Stimulated activated memory B cell treated with anti-CD40 and anti-IgM and Interleukin-4, amounts not matched to agents 10 μg/mL and 1 μg/mL and 100 μg/mL, for 72 hours (primary cell): ENCODE results near the gene ITPR2.
"Not testable (repeated sequence)": the region's sequence is repeated elsewhere in the genome, so short reads cannot be mapped to it uniquely, and the experiment has no call there.

Experiments
- ATAC-seq: fragments of 150-1000 bp; cut with Tn5 transposase; 2 replicates; pipeline ENCODE4 v1.10.0; 2021
- H3K27ac Mint-ChIP-seq: one replicate; pipeline ENCODE4 v1.8.0; 2022; ENCODE audit warnings: mild to moderate bottlenecking, mixed read lengths
- H3K27me3 Mint-ChIP-seq: one replicate; pipeline ENCODE4 v1.8.0; 2022; ENCODE audit warnings: mixed read lengths
- H3K36me3 Mint-ChIP-seq: one replicate; pipeline ENCODE4 v1.8.0; 2022; ENCODE audit warnings: mixed read lengths
- H3K4me1 Mint-ChIP-seq: one replicate; pipeline ENCODE4 v1.8.0; 2022; ENCODE audit warnings: mixed read lengths
- H3K4me3 Mint-ChIP-seq: one replicate; pipeline ENCODE4 v1.8.0; 2022; ENCODE audit warnings: mild to moderate bottlenecking, moderate library complexity, mixed read lengths
- H3K9me3 Mint-ChIP-seq: one replicate; pipeline ENCODE4 v1.8.0; 2022; ENCODE audit warnings: mixed read lengths

Gene ITPR2

GRCh38 chr12:26323673-26324072, 509.3 kb downstream of the ITPR2 start:
- ATAC-seq, result no peak
- Mint-ChIP-seq H3K9me3 (peaks cover 3% of the 10 kb centered on the region), H3K4me3 (no peak overlapping the region), H3K27me3 (no peaks in the 10 kb centered on the region), H3K4me1 (peaks cover 29% of the 10 kb centered on the region), H3K36me3 (peaks cover 5% of the 10 kb centered on the region), H3K27ac (no peak overlapping the region)

- ATAC-seq, result no peak
- Mint-ChIP-seq H3K27ac (peak overlapping the region; percentile 65), H3K4me3 (no peak overlapping the region), H3K27me3 (no peaks in the 10 kb centered on the region), H3K36me3 (peaks cover 15% of the 10 kb centered on the region), H3K9me3 (peaks cover 5% of the 10 kb centered on the region), H3K4me1 (peaks cover 28% of the 10 kb centered on the region)
Measured at GRCh38 chr12:26319511-26319910, 513.5 kb downstream of the ITPR2 start.

- H3K27me3 Mint-ChIP-seq, result no peaks in the 10 kb centered on the region
- peak overlapping the region; percentile 65 for H3K27ac Mint-ChIP-seq
- peaks cover 5% of the 10 kb centered on the region for H3K9me3 Mint-ChIP-seq
- ATAC-seq, result peak; percentile 96
- H3K4me3 Mint-ChIP-seq, result peak overlapping the region; percentile 34
- H3K36me3 Mint-ChIP-seq, result peaks cover 21% of the 10 kb centered on the region
- peaks cover 28% of the 10 kb centered on the region for H3K4me1 Mint-ChIP-seq
Measured at GRCh38 chr12:26318661-26319068, 514.3 kb downstream of the ITPR2 start.

- Mint-ChIP-seq H3K36me3 (peaks cover 26% of the 10 kb centered on the region), H3K27ac (peak overlapping the region; percentile 65), H3K4me1 (peaks cover 28% of the 10 kb centered on the region), H3K9me3 (peaks cover 11% of the 10 kb centered on the region), H3K27me3 (no peaks in the 10 kb centered on the region), H3K4me3 (peak overlapping the region; percentile 34)
- peak; percentile 78 for ATAC-seq
Measured at GRCh38 chr12:26317942-26318575, 514.9 kb downstream of the ITPR2 start.

- not testable (repeated sequence) for H3K27ac Mint-ChIP-seq, ATAC-seq, H3K27me3 Mint-ChIP-seq, H3K4me3 Mint-ChIP-seq
- Mint-ChIP-seq H3K36me3 (peaks cover 22% of the 10 kb centered on the region), H3K4me1 (peaks cover 22% of the 10 kb centered on the region), H3K9me3 (peaks cover 13% of the 10 kb centered on the region)
Measured at GRCh38 chr12:26314103-26314502, 518.9 kb downstream of the ITPR2 start.

- not testable (repeated sequence) for H3K27me3 Mint-ChIP-seq, ATAC-seq, H3K4me1 Mint-ChIP-seq, H3K4me3 Mint-ChIP-seq, H3K27ac Mint-ChIP-seq
- peaks cover 21% of the 10 kb centered on the region for H3K36me3 Mint-ChIP-seq
- H3K9me3 Mint-ChIP-seq, result peaks cover 13% of the 10 kb centered on the region
Measured at GRCh38 chr12:26310489-26310888, 522.5 kb downstream of the ITPR2 start.

GRCh38 chr12:26309634-26310033, 523.4 kb downstream of the ITPR2 start:
- Mint-ChIP-seq H3K27ac (no peak overlapping the region), H3K9me3 (peaks cover 12% of the 10 kb centered on the region), H3K27me3 (no peaks in the 10 kb centered on the region), H3K4me3 (no peak overlapping the region), H3K4me1 (no peaks in the 10 kb centered on the region), H3K36me3 (peaks cover 13% of the 10 kb centered on the region)
- no peak for ATAC-seq

GRCh38 chr12:26304273-26304672, 528.7 kb downstream of the ITPR2 start:
- ATAC-seq, result no peak
- H3K4me3 Mint-ChIP-seq, result no peak overlapping the region
- H3K4me1 Mint-ChIP-seq, result peaks cover 23% of the 10 kb centered on the region
- no peak overlapping the region for H3K27ac Mint-ChIP-seq
- H3K9me3 Mint-ChIP-seq, result no peaks in the 10 kb centered on the region
- H3K36me3 Mint-ChIP-seq, result no peaks in the 10 kb centered on the region
- no peaks in the 10 kb centered on the region for H3K27me3 Mint-ChIP-seq

GRCh38 chr12:26303418-26303817, 529.6 kb downstream of the ITPR2 start:
- Mint-ChIP-seq H3K9me3 (no peaks in the 10 kb centered on the region), H3K4me1 (peaks cover 32% of the 10 kb centered on the region), H3K27ac (no peak overlapping the region), H3K27me3 (no peaks in the 10 kb centered on the region), H3K36me3 (no peaks in the 10 kb centered on the region), H3K4me3 (no peak overlapping the region)
- ATAC-seq, result no peak

GRCh38 chr12:26302776-26303175, 530.2 kb downstream of the ITPR2 start:
- no peaks in the 10 kb centered on the region for H3K27me3 Mint-ChIP-seq
- ATAC-seq, result no peak

GRCh38 chr12:26299751-26300150, 533.2 kb downstream of the ITPR2 start:
- Mint-ChIP-seq H3K9me3 (no peaks in the 10 kb centered on the region), H3K27ac (peak overlapping the region; percentile 77), H3K4me1 (peaks cover 42% of the 10 kb centered on the region), H3K36me3 (peaks cover 5% of the 10 kb centered on the region), H3K4me3 (peak overlapping the region; percentile 1), H3K27me3 (no peaks in the 10 kb centered on the region)
- ATAC-seq, result no peak

More at GRCh38 chr12:26302776-26303175, 530.2 kb downstream of the ITPR2 start:
- no peak overlapping the region for H3K27ac Mint-ChIP-seq
- H3K4me1 Mint-ChIP-seq, result peaks cover 36% of the 10 kb centered on the region
- H3K36me3 Mint-ChIP-seq, result no peaks in the 10 kb centered on the region
- H3K4me3 Mint-ChIP-seq, result no peak overlapping the region
- no peaks in the 10 kb centered on the region for H3K9me3 Mint-ChIP-seq

GRCh38 chr12:26298785-26299621, 534.0 kb downstream of the ITPR2 start:
- Mint-ChIP-seq H3K4me3 (peak overlapping the region; percentile 27), H3K27me3 (no peaks in the 10 kb centered on the region), H3K9me3 (no peaks in the 10 kb centered on the region)

GRCh38 chr12:26297396-26298070, 535.5 kb downstream of the ITPR2 start:
- peaks cover 34% of the 10 kb centered on the region for H3K4me1 Mint-ChIP-seq
- no peak overlapping the region for H3K4me3 Mint-ChIP-seq
- H3K36me3 Mint-ChIP-seq, result peaks cover 5% of the 10 kb centered on the region
- no peak for ATAC-seq
- no peaks in the 10 kb centered on the region for H3K9me3 Mint-ChIP-seq
- H3K27me3 Mint-ChIP-seq, result no peaks in the 10 kb centered on the region
- H3K27ac Mint-ChIP-seq, result no peak overlapping the region

More at GRCh38 chr12:26298785-26299621, 534.0 kb downstream of the ITPR2 start:
- ATAC-seq, result peak; percentile 99
- peaks cover 5% of the 10 kb centered on the region for H3K36me3 Mint-ChIP-seq
- peak overlapping the region; percentile 77 for H3K27ac Mint-ChIP-seq
- peaks cover 42% of the 10 kb centered on the region for H3K4me1 Mint-ChIP-seq

- H3K27me3 Mint-ChIP-seq, result no peaks in the 10 kb centered on the region
Measured at GRCh38 chr12:26295001-26295400, 538.0 kb downstream of the ITPR2 start.

GRCh38 chr12:26293612-26294011, 539.4 kb downstream of the ITPR2 start:
- no peak for ATAC-seq
- Mint-ChIP-seq H3K36me3 (peaks cover 5% of the 10 kb centered on the region), H3K4me3 (no peak overlapping the region), H3K27me3 (no peaks in the 10 kb centered on the region), H3K9me3 (no peaks in the 10 kb centered on the region), H3K4me1 (peaks cover 23% of the 10 kb centered on the region), H3K27ac (no peak overlapping the region)

More at GRCh38 chr12:26295001-26295400, 538.0 kb downstream of the ITPR2 start:
- Mint-ChIP-seq H3K36me3 (peaks cover 5% of the 10 kb centered on the region), H3K9me3 (no peaks in the 10 kb centered on the region), H3K4me1 (peaks cover 37% of the 10 kb centered on the region), H3K27ac (no peak overlapping the region), H3K4me3 (no peak overlapping the region)
- no peak for ATAC-seq
